PC-9 (cell line): Measurements from ENCODE around the gene LXN.

ENCODE experiments used
- CTCF ChIP-seq: fragments of 200-600 bp; sonication (generic); conservative IDR thresholded peaks from 2 replicates; pipeline ENCODE4 v1.6.1; 2017; ENCODE audit warnings: mixed run types, antibody characterized with exemption, mild to moderate bottlenecking, moderate library complexity
- EZH2 ChIP-seq: fragments of 200-600 bp; sonication (generic); IDR thresholded peaks from 2 replicates; pipeline ENCODE4 v1.8.0; 2017; ENCODE audit warnings: antibody characterized with exemption, low read depth

GRCh38 chr3:158700559-158700958, 28.1 kb upstream of the LXN start:
- no peak for TF ChIP-seq CTCF
- no peak for TF ChIP-seq EZH2
